Measurements from ENCODE around the gene DYNC2I2. TPM values are rescaled to one million over a fixed set of nuclear protein-coding genes. Genes with fewer than 3 reads are reported as not detected.
A peak's percentile ranks its signal among the peaks of the same experiment; 100 is the strongest.

DYNC2I2 gene
- total RNA-seq, 4 donors from 2014 or later: 71.9 to 103 (median 95.8) TPM

- Histone ChIP-seq H3K4me1 (peaks cover 0 to 50% (median 20%) of the 10 kb centered on the region in 4 donors), H3K27me3 (no peaks in the 10 kb centered on the region), H3K4me3 (peak within 1 kb of the TSS; percentile 95 to 99 (median 96)), H3K27ac (peak within 1 kb of the TSS; percentile 97 to 99 (median 98)), H3K9me3 (no peaks in the 10 kb centered on the region), H3K36me3 (peaks cover 0 to 21% (median 0%) of the 10 kb centered on the region in 3 donors)
- TF ChIP-seq POLR2A (IDR thresholded peaks at IDR 0.05): peak in 1 of 2 donors; percentile 69
- TF ChIP-seq, protein P1, sequence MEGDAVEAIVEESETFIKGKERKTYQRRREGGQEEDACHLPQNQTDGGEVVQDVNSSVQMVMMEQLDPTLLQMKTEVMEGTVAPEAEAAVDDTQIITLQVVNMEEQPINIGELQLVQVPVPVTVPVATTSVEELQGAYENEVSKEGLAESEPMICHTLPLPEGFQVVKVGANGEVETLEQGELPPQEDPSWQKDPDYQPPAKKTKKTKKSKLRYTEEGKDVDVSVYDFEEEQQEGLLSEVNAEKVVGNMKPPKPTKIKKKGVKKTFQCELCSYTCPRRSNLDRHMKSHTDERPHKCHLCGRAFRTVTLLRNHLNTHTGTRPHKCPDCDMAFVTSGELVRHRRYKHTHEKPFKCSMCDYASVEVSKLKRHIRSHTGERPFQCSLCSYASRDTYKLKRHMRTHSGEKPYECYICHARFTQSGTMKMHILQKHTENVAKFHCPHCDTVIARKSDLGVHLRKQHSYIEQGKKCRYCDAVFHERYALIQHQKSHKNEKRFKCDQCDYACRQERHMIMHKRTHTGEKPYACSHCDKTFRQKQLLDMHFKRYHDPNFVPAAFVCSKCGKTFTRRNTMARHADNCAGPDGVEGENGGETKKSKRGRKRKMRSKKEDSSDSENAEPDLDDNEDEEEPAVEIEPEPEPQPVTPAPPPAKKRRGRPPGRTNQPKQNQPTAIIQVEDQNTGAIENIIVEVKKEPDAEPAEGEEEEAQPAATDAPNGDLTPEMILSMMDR (IDR thresholded peaks at IDR 0.05): no peak
- peak; percentile 94 to 98 (median 97) for DNase-seq
Observed at GRCh38 chr9:128688501-128689292, 32.0 kb upstream of the DYNC2I2 start, which contains the start of gene SET. TSS of gene SET (plus strand) at chr9:128689222. CDS start at chr9:128689583, 361 bp downstream.

DNA sequence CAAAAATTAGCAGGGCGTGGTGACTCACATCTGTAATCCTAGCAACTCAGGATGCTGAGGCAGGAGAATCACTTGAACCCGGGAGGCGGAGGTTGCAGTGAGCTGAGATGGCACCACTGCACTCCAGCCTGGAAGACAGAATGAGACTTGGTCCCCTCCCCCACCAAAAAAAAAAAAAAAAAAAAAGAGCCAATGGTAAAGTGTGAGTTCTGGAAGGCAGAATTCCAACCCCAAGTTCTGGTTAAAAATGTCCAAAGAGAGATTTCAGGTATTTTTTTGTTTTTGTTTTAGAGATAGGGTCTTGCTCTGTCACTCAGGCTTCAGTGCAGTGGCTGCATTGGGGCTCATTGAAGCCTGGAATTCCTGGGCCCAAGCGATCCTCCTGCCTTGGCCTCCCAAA is 30.8 kb upstream of the DYNC2I2 start:
- DNase-seq: no peak
- H3K4me3 ChIP-seq: no peak overlapping the region
- TF ChIP-seq POLR2A (IDR thresholded peaks at IDR 0.05): no peak
- TF ChIP-seq, protein P1 (IDR thresholded peaks at IDR 0.05): no peak
- no peaks in the 10 kb centered on the region for H3K9me3 ChIP-seq
- no peaks in the 10 kb centered on the region for H3K27me3 ChIP-seq
- H3K36me3 ChIP-seq: peaks cover 0 to 9% (median 0%) of the 10 kb centered on the region in 3 donors
- H3K27ac ChIP-seq: peak overlapping the region in 1 of 4 donors; percentile 99
- H3K4me1 ChIP-seq: peaks cover 0 to 55% (median 23%) of the 10 kb centered on the region in 4 donors

DNA sequence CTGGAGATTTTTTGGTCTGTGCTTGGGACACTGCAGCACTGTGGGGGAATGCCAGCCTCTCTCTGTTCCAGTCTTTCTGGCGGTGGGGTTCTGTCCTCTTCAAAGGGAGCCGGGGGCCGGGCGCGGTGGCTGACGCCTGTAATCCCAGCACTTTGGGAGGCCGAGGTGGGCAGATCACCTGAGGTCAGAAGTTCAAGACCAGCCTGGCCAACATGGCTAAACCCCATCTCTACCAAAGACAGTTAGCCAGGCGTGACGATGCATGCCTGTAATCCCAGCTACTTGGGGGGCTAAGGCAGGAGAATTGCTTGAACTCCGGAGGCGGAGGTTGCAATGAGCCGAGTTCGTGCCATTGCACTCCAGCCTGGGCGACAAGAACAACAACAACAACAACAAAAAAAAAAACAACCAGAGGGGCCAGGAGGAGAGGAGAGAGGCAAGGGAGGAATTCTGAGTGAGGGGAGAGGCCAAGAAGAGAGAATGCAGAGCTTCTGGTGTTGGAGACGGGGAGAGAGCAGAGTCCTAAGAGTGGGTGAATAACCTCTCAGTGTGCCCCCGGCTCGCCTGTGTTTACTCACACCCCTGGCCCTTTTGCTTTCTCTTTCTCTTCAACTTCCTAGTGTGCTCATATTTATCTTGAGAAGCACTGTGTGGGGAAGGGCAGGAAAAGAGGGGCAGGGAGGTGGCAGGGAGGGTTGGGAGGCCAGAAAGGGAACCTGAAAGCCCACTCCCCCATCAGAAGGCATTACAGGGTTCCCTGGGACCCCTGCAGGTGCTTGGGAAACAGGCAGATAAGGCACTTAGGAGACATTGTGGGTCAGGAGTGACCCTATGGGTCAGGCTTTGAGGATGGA is 29.2 kb upstream of the DYNC2I2 start:
- TF ChIP-seq POLR2A (IDR thresholded peaks at IDR 0.05): peak in 1 of 2 donors; percentile 65
- TF ChIP-seq, protein P1 (IDR thresholded peaks at IDR 0.05): peak in 1 of 6 experiments; percentile 12
- peak overlapping the region; percentile 12 to 67 (median 29) for H3K4me3 ChIP-seq
- no peaks in the 10 kb centered on the region for H3K9me3 ChIP-seq
- DNase-seq: peak; percentile 62 to 85 (median 70)
- H3K36me3 ChIP-seq: no peaks in the 10 kb centered on the region
- peaks cover 0 to 44% (median 20%) of the 10 kb centered on the region in 4 donors for H3K4me1 ChIP-seq
- H3K27me3 ChIP-seq: no peaks in the 10 kb centered on the region
- H3K27ac ChIP-seq: peak overlapping the region; percentile 75 to 93 (median 92)

DNA sequence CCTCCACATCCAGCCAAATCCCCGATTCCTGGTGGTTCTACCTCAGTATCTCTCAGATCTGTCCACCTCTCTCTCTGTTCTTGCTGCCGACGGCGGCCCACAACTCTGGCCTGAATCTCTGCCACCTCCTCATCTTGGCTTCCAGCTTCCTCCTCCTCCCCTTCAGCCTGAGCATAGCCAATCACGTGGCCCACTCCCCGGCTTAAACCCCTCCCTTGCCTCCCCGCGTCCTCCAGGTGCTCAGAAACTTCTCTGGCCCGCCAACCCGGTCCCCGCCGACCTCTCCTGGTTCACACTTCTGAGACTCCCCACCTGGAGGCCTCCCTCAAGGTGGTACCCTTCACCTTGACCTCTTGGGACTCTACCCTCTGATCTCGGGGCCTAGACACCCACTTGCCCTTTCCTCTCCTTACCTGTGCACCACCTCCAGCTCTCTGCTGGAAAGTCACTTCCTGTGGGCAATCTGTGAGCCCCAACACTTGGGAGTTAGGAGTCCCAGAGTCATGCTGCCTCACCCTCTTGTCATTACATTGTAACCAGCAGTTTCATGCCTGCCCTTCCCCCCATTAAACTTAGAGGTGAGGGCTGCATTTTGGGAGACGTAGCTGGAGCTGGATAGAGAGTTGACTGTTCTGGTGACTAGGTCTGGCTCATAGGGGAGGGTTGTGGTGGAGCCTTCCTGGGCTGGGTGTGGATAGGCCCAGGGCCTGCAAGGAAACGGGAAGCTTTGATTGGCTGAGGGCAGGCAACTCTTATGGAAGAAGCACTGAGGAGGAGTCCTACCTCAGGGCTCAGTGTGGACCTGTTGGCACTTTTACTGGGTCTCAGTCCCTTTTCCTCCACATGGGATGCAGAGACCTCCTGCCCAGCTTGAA is 27.9 kb upstream of the DYNC2I2 start:
- H3K36me3 ChIP-seq: no peaks in the 10 kb centered on the region
- H3K9me3 ChIP-seq: no peaks in the 10 kb centered on the region
- TF ChIP-seq, protein P1 (IDR thresholded peaks at IDR 0.05): no peak
- peak; percentile 64 to 83 for TF ChIP-seq POLR2A (IDR thresholded peaks at IDR 0.05)

DNA sequence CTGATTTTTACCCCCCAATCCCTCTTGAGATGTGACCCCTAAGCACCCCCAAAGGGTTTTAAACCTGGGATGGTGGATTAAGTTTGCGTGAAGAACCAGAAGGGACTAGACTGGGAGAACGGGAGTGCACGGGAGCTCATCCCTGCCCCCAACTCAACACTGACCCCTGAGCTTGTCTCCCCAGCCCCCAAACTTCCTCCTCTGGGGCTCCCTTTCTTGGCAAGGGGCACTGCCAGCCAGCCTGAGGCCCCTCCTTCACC is 27.3 kb upstream of the DYNC2I2 start:
- peak overlapping the region; percentile 75 to 93 (median 92) for H3K27ac ChIP-seq
- H3K4me1 ChIP-seq: peaks cover 0 to 40% (median 19%) of the 10 kb centered on the region in 4 donors
- no peaks in the 10 kb centered on the region for H3K36me3 ChIP-seq
- no peak for TF ChIP-seq POLR2A (IDR thresholded peaks at IDR 0.05)
- TF ChIP-seq, protein P1 (IDR thresholded peaks at IDR 0.05): no peak
- DNase-seq: no peak
- no peaks in the 10 kb centered on the region for H3K27me3 ChIP-seq
- peak overlapping the region; percentile 49 to 75 (median 70) for H3K4me3 ChIP-seq
- H3K9me3 ChIP-seq: no peaks in the 10 kb centered on the region

More for the DNA sequence above, 27.9 kb upstream of the DYNC2I2 start:
- H3K27ac ChIP-seq: peak overlapping the region; percentile 75 to 93 (median 92)
- H3K27me3 ChIP-seq: no peaks in the 10 kb centered on the region
- peak overlapping the region; percentile 49 to 75 (median 70) for H3K4me3 ChIP-seq
- DNase-seq: peak; percentile 91 to 95 (median 91)
- peaks cover 0 to 40% (median 19%) of the 10 kb centered on the region in 4 donors for H3K4me1 ChIP-seq
